HG02885 (cell line): ENCODE measurements around the gene ATF5.
"Not testable (repeated sequence)": the region's sequence is repeated elsewhere in the genome, so short reads cannot be mapped to it uniquely, and the experiment has no call there.

ENCODE experiments used
- ATAC-seq: cut with Tn5 transposase; IDR thresholded peaks from one replicate; pipeline ENCODE4 v1.9.1; 2021; ENCODE audit warnings: mild to moderate bottlenecking; ENCODE audit not compliant: unreplicated experiment, poor library complexity

ATF5 gene

DNA sequence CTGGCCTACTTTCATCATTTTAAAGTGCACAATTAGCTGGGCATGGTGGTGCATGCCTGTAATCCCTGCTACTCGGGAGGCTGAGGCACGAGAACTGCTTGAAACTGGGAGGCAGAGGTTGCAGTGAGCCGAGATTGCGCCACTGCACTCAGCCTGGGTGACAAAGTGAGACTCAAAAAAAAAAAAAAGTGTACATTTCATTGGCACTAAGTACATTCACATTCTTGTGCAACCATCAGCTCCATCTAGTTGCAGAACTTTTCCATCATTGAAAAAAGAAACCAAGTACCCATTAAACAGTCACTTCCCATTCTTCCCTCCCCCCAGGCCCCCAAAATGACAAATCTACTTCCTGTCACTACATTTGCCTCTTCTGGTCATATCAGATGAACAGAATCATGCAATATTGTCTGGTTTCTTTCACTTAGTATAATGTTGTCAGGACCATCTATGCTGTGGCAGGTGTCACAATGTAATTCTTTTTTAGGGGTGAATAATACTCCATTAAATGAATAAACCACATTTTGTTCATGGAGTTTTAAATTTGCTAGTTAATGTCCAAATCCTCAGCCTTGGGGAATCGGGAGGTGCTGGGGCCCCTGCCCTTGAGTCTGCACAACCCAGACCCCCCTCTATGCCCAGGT, 39.4 kb downstream of the ATF5 start:
- no peak for ATAC-seq

DNA sequence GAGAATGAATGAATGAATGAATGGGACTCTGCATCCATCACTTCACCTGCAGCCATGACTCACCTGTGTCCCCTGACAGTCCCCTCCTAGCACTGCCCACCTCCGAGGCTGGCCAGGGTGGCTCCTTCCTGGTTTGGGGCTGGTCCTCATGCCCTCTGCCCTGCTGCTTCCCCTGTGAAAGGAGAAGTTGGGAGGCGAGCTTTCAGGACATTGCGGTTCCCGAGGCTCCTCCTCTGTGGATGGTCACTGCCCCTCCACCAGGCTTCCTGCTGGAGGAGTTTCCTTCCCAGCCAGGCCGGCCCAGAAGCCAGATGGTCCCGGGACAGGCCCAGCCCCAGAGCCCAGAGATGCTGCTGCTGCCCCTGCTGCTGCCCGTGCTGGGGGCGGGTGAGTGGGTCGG, 40.4 kb downstream of the ATF5 start:
- ATAC-seq: not testable (repeated sequence)

DNA sequence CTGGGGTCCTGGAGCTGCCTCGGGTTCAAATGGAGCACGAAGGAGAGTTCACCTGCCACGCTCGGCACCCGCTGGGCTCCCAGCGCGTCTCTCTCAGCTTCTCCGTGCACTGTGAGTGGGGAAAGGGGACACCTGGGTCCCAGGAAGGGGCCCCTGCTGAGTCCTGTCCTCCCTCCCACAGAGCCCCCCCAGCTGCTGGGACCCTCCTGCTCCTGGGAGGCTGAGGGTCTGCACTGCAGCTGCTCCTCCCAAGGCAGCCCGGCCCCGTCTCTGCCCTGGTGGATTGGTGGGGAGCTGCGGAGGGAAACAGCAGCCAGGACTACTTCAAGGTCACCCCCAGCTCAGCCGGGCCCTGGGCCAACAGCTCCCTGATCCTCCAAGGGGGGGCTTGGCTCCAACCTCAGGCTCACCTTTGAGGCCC, 43.0 kb downstream of the ATF5 start:
- ATAC-seq: no peak

DNA sequence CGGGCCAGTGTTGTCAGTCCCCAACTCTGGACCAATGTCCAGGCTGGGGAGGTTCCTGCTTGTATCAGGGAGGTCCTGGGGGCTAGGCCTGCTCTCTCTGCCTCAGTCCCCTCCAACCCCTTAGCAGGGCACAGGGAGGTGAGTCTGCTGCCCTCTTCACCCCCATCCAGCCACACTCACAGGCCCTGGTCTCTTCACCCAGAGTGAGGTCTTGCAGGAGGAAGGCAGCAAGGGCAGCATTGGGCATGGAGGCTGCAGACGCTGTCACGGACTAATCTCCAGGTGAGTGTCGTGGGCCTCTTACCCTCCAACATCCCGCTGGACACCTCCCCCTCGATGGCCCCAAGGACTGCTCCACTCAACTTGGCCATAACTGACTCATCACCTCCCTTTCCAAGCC, 43.8 kb downstream of the ATF5 start:
- no peak for ATAC-seq

DNA sequence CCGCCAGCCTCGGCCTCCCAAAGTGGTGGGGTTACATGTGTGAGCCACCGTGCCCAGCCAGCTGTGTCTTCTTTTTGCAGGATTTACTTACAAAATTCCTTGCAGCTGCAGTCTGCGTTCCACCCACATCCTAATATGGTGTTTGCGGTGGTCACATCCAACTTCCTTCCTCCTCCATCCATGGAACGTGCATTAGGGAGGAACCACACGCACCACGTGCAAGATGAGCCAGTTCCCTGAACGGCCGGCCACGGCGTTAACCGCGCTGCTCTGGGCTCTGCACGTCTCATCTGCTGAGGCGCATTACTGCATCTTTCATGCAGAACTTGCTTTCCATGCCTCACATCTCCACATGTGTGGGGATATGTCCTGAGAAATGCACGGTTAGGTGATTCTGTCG, 45.0 kb downstream of the ATF5 start:
- ATAC-seq: no peak

DNA sequence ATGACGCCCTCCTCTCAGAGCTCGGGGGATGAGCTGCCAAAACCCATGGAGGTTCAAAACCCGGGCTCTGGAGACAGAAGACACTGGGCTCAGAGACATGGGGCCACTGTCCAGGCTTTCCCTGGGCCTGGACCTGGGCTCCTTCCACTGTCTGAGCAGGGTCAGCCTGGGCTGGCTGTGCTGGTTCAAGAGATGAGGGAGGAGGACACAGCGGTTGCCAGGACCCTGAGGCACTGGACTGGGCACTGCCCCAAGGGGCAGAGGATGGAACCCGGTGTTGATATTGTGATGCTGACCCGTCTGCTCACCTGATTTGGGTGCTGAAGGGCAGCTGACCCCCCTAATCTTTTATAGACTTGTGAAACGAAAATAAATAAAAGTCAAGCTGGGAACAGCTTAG, 46.0 kb downstream of the ATF5 start:
- no peak for ATAC-seq

DNA sequence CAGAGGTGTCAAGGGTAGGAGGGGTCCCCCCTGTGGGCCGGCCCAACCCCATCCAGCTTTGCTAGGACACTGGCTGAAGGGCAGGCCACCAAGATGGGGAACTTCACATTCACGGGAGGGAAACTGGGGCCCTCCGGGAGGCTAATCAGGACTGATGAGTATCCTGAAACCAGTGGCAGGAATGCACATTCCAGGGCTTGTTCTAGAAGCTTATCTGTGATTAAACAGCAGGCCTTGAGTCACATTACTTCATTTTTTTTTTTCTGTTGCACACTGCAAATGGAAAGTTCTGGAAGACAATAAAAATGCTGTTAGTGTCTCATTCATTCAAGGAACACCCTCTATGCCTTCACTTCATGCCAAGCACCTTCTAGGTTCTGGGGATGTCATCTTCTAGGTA, 47.5 kb downstream of the ATF5 start:
- no peak for ATAC-seq

DNA sequence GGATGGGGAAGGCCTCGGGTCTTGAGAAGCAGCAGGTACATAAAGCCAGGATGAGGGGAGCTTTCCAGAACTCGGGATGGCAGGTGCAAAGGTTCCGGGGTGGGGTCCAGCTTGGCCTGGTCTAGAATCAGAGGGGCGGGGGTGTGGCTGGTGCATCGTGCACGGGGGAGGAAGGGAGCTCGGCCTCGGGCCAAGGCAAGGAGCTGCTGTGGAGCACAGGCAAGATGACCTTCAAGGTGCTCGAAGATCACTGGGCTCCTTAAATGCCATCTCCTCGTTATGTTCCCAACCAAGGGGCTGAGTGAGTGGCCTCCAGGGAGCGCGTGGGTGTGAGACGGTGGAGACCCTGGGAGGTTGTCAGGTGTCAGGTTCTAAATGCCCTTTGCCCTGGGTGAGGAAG, 48.1 kb downstream of the ATF5 start:
- ATAC-seq: no peak

DNA sequence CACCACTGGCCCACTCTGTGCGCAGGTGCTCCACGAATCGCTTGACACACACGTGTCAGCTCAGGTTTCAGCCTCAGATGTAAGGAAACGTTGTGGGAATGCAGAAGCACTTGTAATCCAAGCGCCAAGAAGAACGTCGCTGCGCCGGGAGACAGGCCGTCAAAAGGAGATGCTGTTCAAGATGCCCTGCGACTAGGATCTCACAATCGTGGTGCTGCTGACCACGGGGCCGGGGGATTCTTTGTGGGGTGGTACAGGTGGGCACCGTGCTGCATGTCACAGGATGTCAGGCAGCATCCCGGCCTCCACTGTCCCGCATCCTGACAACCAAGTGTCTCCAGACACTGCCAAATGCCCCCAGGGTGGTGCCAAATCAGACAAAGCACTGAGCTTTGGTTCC, 48.9 kb downstream of the ATF5 start:
- no peak for ATAC-seq

DNA sequence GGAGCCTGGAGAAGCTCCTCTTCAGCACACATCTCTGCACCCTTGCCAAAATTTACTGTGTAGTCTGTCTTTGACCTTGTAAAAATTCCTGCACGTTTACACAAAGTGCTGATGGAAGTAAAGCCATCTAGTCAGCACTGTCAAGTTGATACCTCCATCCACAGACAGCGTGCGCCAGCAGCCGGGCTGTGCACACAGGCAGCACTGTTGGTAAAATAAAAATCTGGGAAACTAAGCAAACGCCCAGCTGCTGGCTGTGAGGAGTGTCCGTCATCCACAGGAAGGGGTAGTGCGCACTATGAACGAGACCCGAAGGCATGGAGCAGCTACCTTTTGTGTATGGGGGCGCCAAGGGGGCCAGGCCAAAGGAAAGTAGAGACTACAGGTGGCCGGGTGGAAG, 49.3 kb downstream of the ATF5 start:
- ATAC-seq: no peak

DNA sequence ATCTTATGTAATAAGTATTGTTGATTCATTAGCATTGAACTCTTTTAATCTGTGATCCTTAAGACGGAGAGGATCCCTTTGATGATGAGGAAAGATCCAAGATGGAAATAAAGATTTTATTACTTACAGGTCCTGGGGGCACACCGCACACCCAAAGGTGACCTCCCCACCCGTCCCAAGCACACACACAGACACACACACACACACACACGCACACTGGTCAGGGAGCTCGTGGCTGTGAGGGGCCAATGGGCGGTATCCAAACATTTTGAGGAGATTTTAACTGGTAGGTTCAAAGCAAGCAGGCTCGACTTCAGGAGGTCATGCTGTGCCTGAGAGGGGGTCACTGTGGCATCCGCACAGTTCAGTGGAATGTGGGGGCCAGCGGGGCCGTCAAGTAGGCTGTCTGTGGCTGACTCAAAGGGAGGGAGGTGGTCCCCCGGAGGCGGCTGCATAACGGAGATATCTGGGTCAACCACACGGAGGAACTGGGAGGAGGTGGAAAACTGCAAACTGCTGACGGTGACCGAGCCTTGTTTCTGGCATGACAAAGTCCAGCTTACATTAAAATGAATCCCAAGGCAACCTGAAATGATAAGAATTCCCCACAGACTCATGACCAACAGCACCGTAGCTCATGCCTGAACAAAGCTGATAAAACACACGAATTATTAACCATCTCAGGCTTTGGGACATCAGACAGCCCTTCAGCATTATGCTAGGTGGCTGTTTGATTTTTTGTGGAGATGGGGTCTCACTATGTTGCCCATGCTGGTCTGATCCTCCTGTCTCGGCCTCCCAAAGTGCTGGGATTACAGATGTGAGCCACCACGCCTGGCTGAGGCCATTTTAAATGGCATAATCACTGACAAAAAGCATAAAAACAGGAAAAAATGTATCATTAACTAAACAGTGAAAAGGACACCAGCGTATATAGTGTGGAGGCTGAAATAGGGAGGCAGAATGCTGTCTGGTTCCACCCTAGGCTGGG, 52.9 kb downstream of the ATF5 start:
- ATAC-seq: no peak
